Ascending aorta (tissue), 2 donors: ENCODE data around the gene TEKTIP1. TPM values are rescaled to one million over a fixed set of nuclear protein-coding genes. Genes with fewer than 3 reads are reported as not detected.
"Not testable (repeated sequence)": the region's sequence is repeated elsewhere in the genome, so short reads cannot be mapped to it uniquely, and the experiment has no call there.

ENCODE experiments used
- DNase-seq, 2 donors: peaks; one replicate each; pipeline ENCODE4 v3.0.0-alpha.2; 2019; ENCODE audit warnings: low spot score in 2 of 2
- H3K27ac ChIP-seq, 2 donors: fragments of 200-600 bp; sonication (generic); one replicate each; pipeline ENCODE4 v1.5.1; 2016 to 2017; ENCODE audit warnings: mild to moderate bottlenecking in 1 of 2
- H3K27me3 ChIP-seq: fragments of 200-600 bp; sonication (generic); one replicate; pipeline ENCODE4 v1.5.1; 2017
- H3K36me3 ChIP-seq, 2 donors: fragments of 200-600 bp; sonication (generic); one replicate each; pipeline ENCODE4 v1.5.1; 2016
- H3K4me1 ChIP-seq, 2 donors: fragments of 200-600 bp; sonication (generic); one replicate each; pipeline ENCODE4 v1.5.1; 2016 to 2017; ENCODE audit warnings: mild to moderate bottlenecking in 1 of 2
- H3K4me3 ChIP-seq, 2 donors: fragments of 200-600 bp; sonication (generic); one replicate each; pipeline ENCODE4 v1.5.1; 2016 to 2017; ENCODE audit warnings: mild to moderate bottlenecking in 1 of 2
- H3K9me3 ChIP-seq, 2 donors: fragments of 200-600 bp; sonication (generic); one replicate each; pipeline ENCODE4 v1.5.1; 2016
- intact Hi-C: fragments of 100-400 bp; cut with DNase I; formaldehyde crosslinking; loops from one replicate; pipeline ENCODE4 v1.15.1; 2023
- total RNA-seq: library from RNA; depleted of rRNA; stranded (reverse); fragments of >200 nt; gene quantifications from one replicate; pipeline ENCODE4 v1.1.0, GENCODE V29; 2016
- TF ChIP-seq, protein P1 (sequence below), 3 experiments: fragments of 200-600 bp in 2 of 3; fragments of 450-650 bp in 1 of 3; sonication (generic) in 2 of 3; IDR thresholded peaks; one replicate each; pipeline ENCODE4 v1.5.1; 2016 to 2019; ENCODE audit warnings: antibody characterized with exemption in 3 of 3, mild to moderate bottlenecking in 1 of 3, moderate library complexity in 1 of 3

Gene TEKTIP1
- total RNA-seq, 1 donor from 2014 or later = not detected

GRCh38 chr19:3580156-3580934, 41.4 kb downstream of the TEKTIP1 start:
- H3K9me3 ChIP-seq = no peaks in the 10 kb centered on the region
- H3K4me1 ChIP-seq = peaks cover 3 to 17% of the 10 kb centered on the region in 2 donors
- peaks cover 0 to 2% of the 10 kb centered on the region in 2 donors for H3K36me3 ChIP-seq
- TF ChIP-seq, protein P1, sequence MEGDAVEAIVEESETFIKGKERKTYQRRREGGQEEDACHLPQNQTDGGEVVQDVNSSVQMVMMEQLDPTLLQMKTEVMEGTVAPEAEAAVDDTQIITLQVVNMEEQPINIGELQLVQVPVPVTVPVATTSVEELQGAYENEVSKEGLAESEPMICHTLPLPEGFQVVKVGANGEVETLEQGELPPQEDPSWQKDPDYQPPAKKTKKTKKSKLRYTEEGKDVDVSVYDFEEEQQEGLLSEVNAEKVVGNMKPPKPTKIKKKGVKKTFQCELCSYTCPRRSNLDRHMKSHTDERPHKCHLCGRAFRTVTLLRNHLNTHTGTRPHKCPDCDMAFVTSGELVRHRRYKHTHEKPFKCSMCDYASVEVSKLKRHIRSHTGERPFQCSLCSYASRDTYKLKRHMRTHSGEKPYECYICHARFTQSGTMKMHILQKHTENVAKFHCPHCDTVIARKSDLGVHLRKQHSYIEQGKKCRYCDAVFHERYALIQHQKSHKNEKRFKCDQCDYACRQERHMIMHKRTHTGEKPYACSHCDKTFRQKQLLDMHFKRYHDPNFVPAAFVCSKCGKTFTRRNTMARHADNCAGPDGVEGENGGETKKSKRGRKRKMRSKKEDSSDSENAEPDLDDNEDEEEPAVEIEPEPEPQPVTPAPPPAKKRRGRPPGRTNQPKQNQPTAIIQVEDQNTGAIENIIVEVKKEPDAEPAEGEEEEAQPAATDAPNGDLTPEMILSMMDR (IDR thresholded peaks at IDR 0.05) = no peak
- DNase-seq = no peak
- no peaks in the 10 kb centered on the region for H3K27me3 ChIP-seq
- intact Hi-C loops = no loop called here
- no peak overlapping the region for H3K4me3 ChIP-seq
- peak overlapping the region; percentile 60 to 64 for H3K27ac ChIP-seq

- DNase-seq, H3K4me3 ChIP-seq, H3K27me3 ChIP-seq, H3K27ac ChIP-seq, intact Hi-C loops, H3K9me3 ChIP-seq, H3K36me3 ChIP-seq: not testable (repeated sequence)
- H3K4me1 ChIP-seq = peaks cover 7 to 15% of the 10 kb centered on the region in 2 donors
Observed at GRCh38 chr19:3581792-3582191, 42.8 kb downstream of the TEKTIP1 start.

DNA sequence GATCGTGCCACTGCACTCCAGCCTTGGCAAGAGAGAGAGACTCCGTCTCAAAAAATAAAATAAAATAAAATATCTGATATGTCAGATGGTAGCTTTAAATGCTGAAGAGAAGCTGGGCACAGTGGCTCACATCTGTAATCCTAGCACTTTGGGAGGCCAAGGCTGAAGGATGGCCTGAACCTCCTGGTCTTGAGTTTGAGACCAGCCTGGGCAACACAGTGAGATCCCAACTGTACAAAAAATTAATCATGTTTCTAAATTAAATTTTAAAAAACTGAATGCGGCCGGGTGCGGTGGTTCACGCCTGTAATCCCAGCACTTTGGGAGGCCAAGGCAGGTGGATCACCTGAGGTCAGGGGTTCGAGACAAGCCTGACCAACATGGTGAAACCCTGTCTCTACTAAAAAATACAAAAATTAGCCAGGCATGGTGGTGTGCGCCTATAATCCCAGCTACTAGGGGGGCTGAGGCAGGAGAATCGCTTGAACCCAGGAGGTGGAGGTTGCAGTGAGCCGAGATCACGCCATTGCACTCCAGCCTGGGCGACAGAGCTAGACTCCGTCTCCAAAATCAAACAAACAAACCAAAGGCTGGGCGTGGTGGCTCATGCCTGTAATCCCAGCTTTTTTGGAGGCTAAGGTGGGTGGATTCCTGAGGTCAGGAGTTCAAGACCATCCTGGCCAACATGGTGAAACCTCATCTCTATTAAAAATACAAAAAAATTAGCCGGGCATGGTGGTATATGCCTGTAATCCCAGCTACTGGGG, 45.2 kb downstream of the TEKTIP1 start:
- intact Hi-C loops, H3K9me3 ChIP-seq, H3K36me3 ChIP-seq, H3K27ac ChIP-seq, H3K27me3 ChIP-seq, DNase-seq, H3K4me3 ChIP-seq: not testable (repeated sequence)
- H3K4me1 ChIP-seq = peaks cover 7 to 14% of the 10 kb centered on the region in 2 donors

GRCh38 chr19:3585301-3586126, 46.5 kb downstream of the TEKTIP1 start, which contains the start of gene GIPC3:
TSS of gene GIPC3 (plus strand) at chr19:3585478. CDS start at chr19:3585598, 120 bp downstream.
- peak within 1 kb of the TSS; percentile 52 to 62 for H3K4me3 ChIP-seq
- peaks cover 0 to 12% of the 10 kb centered on the region in 2 donors for H3K36me3 ChIP-seq
- intact Hi-C loops = loop anchor here (1.0 kb wide), 1 partner anchor 33 kb away; no protein-coding TSS in a partner anchor
- H3K4me1 ChIP-seq = peaks cover 7 to 14% of the 10 kb centered on the region in 2 donors
- H3K27me3 ChIP-seq = no peaks in the 10 kb centered on the region
- H3K9me3 ChIP-seq = no peaks in the 10 kb centered on the region
- TF ChIP-seq, protein P1 (IDR thresholded peaks at IDR 0.05) = no peak
- H3K27ac ChIP-seq = no peak within 1 kb of the TSS
- DNase-seq = peak in 1 of 2 donors; percentile 65

- Histone ChIP-seq H3K27ac (no peak overlapping the region), H3K27me3 (no peaks in the 10 kb centered on the region), H3K9me3 (no peaks in the 10 kb centered on the region), H3K36me3 (peaks cover 0 to 12% of the 10 kb centered on the region in 2 donors), H3K4me1 (peaks cover 7 to 11% of the 10 kb centered on the region in 2 donors), H3K4me3 (peak overlapping the region; percentile 52 to 62)
- DNase-seq = no peak
- intact Hi-C loops = loop anchor here (1.0 kb wide), 1 partner anchor 32 kb away; no protein-coding TSS in a partner anchor
- TF ChIP-seq, protein P1 (IDR thresholded peaks at IDR 0.05) = peak; percentile 48 to 79 (median 69)
Observed at GRCh38 chr19:3586127-3586626, 47.2 kb downstream of the TEKTIP1 start.
